ENCODE data around the gene TASP1.

The TASP1 gene

GRCh38 chr20:13355411-13355810 is 283.3 kb downstream of the TASP1 start:
- H3K27me3 ChIP-seq (replicated peaks; ENCODE audit: control insufficient read depth, insufficient read depth, low read length): no peaks in the 10 kb centered on the region
- no peak for TF ChIP-seq CTCF (IDR thresholded peaks at IDR 0.05; ENCODE audit: insufficient read depth, low read length, poor library complexity, severe bottlenecking)
- H3K4me3 ChIP-seq (replicated peaks; ENCODE audit: low read depth, low read length): no peak overlapping the region
- no peak for DNase-seq (ENCODE audit: extremely low read depth, insufficient read length)
- no peaks in the 10 kb centered on the region for H3K36me3 ChIP-seq (ENCODE audit: control insufficient read depth, insufficient read depth, low read length)

GRCh38 chr20:13353261-13353945 is 285.3 kb downstream of the TASP1 start:
- Histone ChIP-seq H3K36me3 (ENCODE audit: control insufficient read depth, insufficient read depth, low read length) (no peaks in the 10 kb centered on the region), H3K4me3 (replicated peaks; ENCODE audit: low read depth, low read length) (no peak overlapping the region), H3K27me3 (replicated peaks; ENCODE audit: control insufficient read depth, insufficient read depth, low read length) (no peaks in the 10 kb centered on the region)
- no peak for DNase-seq (ENCODE audit: extremely low read depth, insufficient read length)
- TF ChIP-seq CTCF (IDR thresholded peaks at IDR 0.05; ENCODE audit: insufficient read depth, low read length, poor library complexity, severe bottlenecking): no peak

GRCh38 chr20:13349235-13349604 is 289.5 kb downstream of the TASP1 start:
- no peak for DNase-seq (ENCODE audit: extremely low read depth, insufficient read length)
- no peaks in the 10 kb centered on the region for H3K27me3 ChIP-seq (replicated peaks; ENCODE audit: control insufficient read depth, insufficient read depth, low read length)
- no peak overlapping the region for H3K4me3 ChIP-seq (replicated peaks; ENCODE audit: low read depth, low read length)
- H3K36me3 ChIP-seq (ENCODE audit: control insufficient read depth, insufficient read depth, low read length): no peaks in the 10 kb centered on the region
- no peak for TF ChIP-seq CTCF (IDR thresholded peaks at IDR 0.05; ENCODE audit: insufficient read depth, low read length, poor library complexity, severe bottlenecking)

- no peak overlapping the region for H3K4me3 ChIP-seq (replicated peaks; ENCODE audit: low read depth, low read length)
Observed at GRCh38 chr20:13348311-13349234, 290.2 kb downstream of the TASP1 start.

GRCh38 chr20:13344671-13345070 is 294.1 kb downstream of the TASP1 start:
- TF ChIP-seq CTCF (IDR thresholded peaks at IDR 0.05; ENCODE audit: insufficient read depth, low read length, poor library complexity, severe bottlenecking): no peak
- no peaks in the 10 kb centered on the region for H3K36me3 ChIP-seq (ENCODE audit: control insufficient read depth, insufficient read depth, low read length)
- no peak for DNase-seq (ENCODE audit: extremely low read depth, insufficient read length)
- H3K27me3 ChIP-seq (replicated peaks; ENCODE audit: control insufficient read depth, insufficient read depth, low read length): no peaks in the 10 kb centered on the region
- H3K4me3 ChIP-seq (replicated peaks; ENCODE audit: low read depth, low read length): no peak overlapping the region

More at GRCh38 chr20:13348311-13349234, 290.2 kb downstream of the TASP1 start:
- Histone ChIP-seq H3K36me3 (ENCODE audit: control insufficient read depth, insufficient read depth, low read length) (no peaks in the 10 kb centered on the region), H3K27me3 (replicated peaks; ENCODE audit: control insufficient read depth, insufficient read depth, low read length) (no peaks in the 10 kb centered on the region)
- TF ChIP-seq CTCF (IDR thresholded peaks at IDR 0.05; ENCODE audit: insufficient read depth, low read length, poor library complexity, severe bottlenecking): no peak
- no peak for DNase-seq (ENCODE audit: extremely low read depth, insufficient read length)

Measured in GM06990 (cell line).